H1 (cell line): ENCODE results near the gene CAST. TPM values are rescaled to one million over a fixed set of nuclear protein-coding genes. Genes with fewer than 3 reads are reported as not detected.
"Not testable (repeated sequence)": the region's sequence is repeated elsewhere in the genome, so short reads cannot be mapped to it uniquely, and the experiment has no call there.

Experiments
- CTCF ChIA-PET: fragments of 300-600 bp; sonication (Branson Sonifier 250); formaldehyde crosslinking; loops from one replicate; lab custom pipeline; 2021; ENCODE audit not compliant: partially characterized antibody; lab: Charles Lee
- POLR2A ChIA-PET: fragments of 300-600 bp; sonication (Branson Sonifier 250); formaldehyde crosslinking; loops from one replicate; lab custom pipeline; 2021; ENCODE audit warnings: inconsistent platforms; ENCODE audit not compliant: partially characterized antibody; lab: Charles Lee
- DNase-seq, 2 experiments: peaks; one replicate each; pipeline versions ENCODE4 v3.0.0 to v3.0.0-alpha.2; 2010 to 2022; ENCODE audit warnings: low spot score in 2 of 2, low read depth in 1 of 2, mixed read lengths in 1 of 2
- FAIRE-seq: peaks from 2 replicates; lab custom pipeline; 2011; peaks lifted over from hg19 to GRCh38; lab: Jason Lieb, UNC
- H2AFZ ChIP-seq: 2 replicates; pipeline ENCODE4 v1.8.1; 2012; ENCODE audit warnings: low read length, inconsistent platforms
- H2AK5ac ChIP-seq: 2 replicates; pipeline ENCODE4 v1.6.1; 2013; ENCODE audit warnings: low read depth, low read length
- H2BK120ac ChIP-seq: replicated peaks from 2 replicates; pipeline ENCODE3; 2013; ENCODE audit warnings: low read depth, low read length, inconsistent platforms
- H2BK12ac ChIP-seq: 2 replicates; pipeline ENCODE4 v1.6.1; 2013; ENCODE audit warnings: low read depth, low read length
- H2BK15ac ChIP-seq: 2 replicates; pipeline ENCODE4 v1.6.1; 2013; ENCODE audit warnings: low read length
- H2BK20ac ChIP-seq: 2 replicates; pipeline ENCODE4 v1.6.1; 2013; ENCODE audit warnings: low read length
- H2BK5ac ChIP-seq: 2 replicates; pipeline ENCODE4 v1.6.1; 2013; ENCODE audit warnings: low read depth, low read length
- H3K14ac ChIP-seq: 2 replicates; pipeline ENCODE4 v1.6.1; 2013; ENCODE audit warnings: inconsistent platforms; ENCODE audit not compliant: insufficient read length
- H3K18ac ChIP-seq: 2 replicates; pipeline ENCODE4 v1.6.1; 2013; ENCODE audit warnings: low read length; ENCODE audit errors: extremely low read depth
- H3K23ac ChIP-seq: 2 replicates; pipeline ENCODE4 v1.6.1; 2013; ENCODE audit warnings: inconsistent platforms; ENCODE audit not compliant: insufficient read length
- H3K23me2 ChIP-seq: 2 replicates; pipeline ENCODE4 v1.6.1; 2013; ENCODE audit warnings: low read depth, low read length
- H3K27ac ChIP-seq: 2 replicates; pipeline ENCODE4 v1.6.1; 2011; ENCODE audit warnings: low read depth, low read length, inconsistent platforms
- H3K27me3 ChIP-seq, 4 experiments: replicated peaks in 1 of 4; 1 replicate in 1 of 4; 2 replicates in 3 of 4; pipeline versions ENCODE4 v1.6.1 to v1.8.1; 2011 to 2013; ENCODE audit warnings: low read length in 3 of 4, mild to moderate bottlenecking in 3 of 4, inconsistent platforms in 2 of 4, mixed read lengths in 2 of 4, moderate library complexity in 1 of 4; ENCODE audit not compliant: control insufficient read depth in 3 of 4, insufficient read depth in 3 of 4; ENCODE audit errors: extremely low read depth in 1 of 4
- H3K36me3 ChIP-seq, 4 experiments: 2 replicates each; pipeline versions ENCODE4 v1.6.1 to v1.8.1; 2011 to 2013; ENCODE audit warnings: mild to moderate bottlenecking in 4 of 4, low read length in 3 of 4, moderate library complexity in 2 of 4, control low read depth in 1 of 4, inconsistent platforms in 1 of 4; ENCODE audit not compliant: insufficient read depth in 4 of 4, control insufficient read depth in 2 of 4
- H3K4ac ChIP-seq: replicated peaks from 2 replicates; pipeline ENCODE3; 2013; ENCODE audit warnings: low read length, low read depth, mixed read lengths, inconsistent platforms; ENCODE audit not compliant: insufficient read length
- H3K4me1 ChIP-seq, 4 experiments: replicated peaks in 1 of 4; 1 replicate in 1 of 4; 2 replicates in 3 of 4; pipeline versions ENCODE4 v1.6.1 to v1.8.1; 2011 to 2013; ENCODE audit warnings: low read length in 3 of 4, inconsistent platforms in 2 of 4, mixed read lengths in 1 of 4; ENCODE audit not compliant: insufficient read depth in 4 of 4, control insufficient read depth in 3 of 4
- H3K4me2 ChIP-seq, 2 experiments: 2 replicates each; pipeline versions ENCODE4 v1.6.1 to v1.8.1; 2011 to 2013; ENCODE audit warnings: low read depth in 2 of 2, low read length in 2 of 2, control low read depth in 1 of 2, inconsistent platforms in 1 of 2, mild to moderate bottlenecking in 1 of 2; ENCODE audit not compliant: insufficient read depth in 1 of 2
- H3K4me3 ChIP-seq, 4 experiments: fragments of 200-600, 300-600 bp in 1 of 4; sonication (generic), shearing (Covaris generic), sonication (Bioruptor Twin) in 1 of 4; 2 replicates each; pipeline versions ENCODE4 v1.5.1 to v1.8.1; 2011 to 2016; ENCODE audit warnings: low read length in 4 of 4, low read depth in 3 of 4, control low read depth in 2 of 4, inconsistent platforms in 2 of 4, mild to moderate bottlenecking in 2 of 4, mixed read lengths in 1 of 4, moderate library complexity in 1 of 4; ENCODE audit not compliant: insufficient read depth in 2 of 4; ENCODE audit errors: extremely low read depth in 1 of 4
- H3K56ac ChIP-seq: replicated peaks from 2 replicates; pipeline ENCODE3; 2013; ENCODE audit warnings: low read depth, mild to moderate bottlenecking, mixed read lengths, low read length, inconsistent platforms; ENCODE audit not compliant: insufficient read length
- H3K79me1 ChIP-seq: 2 replicates; pipeline ENCODE4 v1.6.1; 2013; ENCODE audit warnings: low read depth, low read length, control low read depth
- H3K79me2 ChIP-seq, 2 experiments: 2 replicates each; pipeline versions ENCODE4 v1.6.1 to v1.8.1; 2012 to 2013; ENCODE audit warnings: low read length in 2 of 2, mild to moderate bottlenecking in 2 of 2, inconsistent platforms in 1 of 2; ENCODE audit not compliant: insufficient read depth in 2 of 2, control insufficient read depth in 1 of 2
- H3K9ac ChIP-seq, 4 experiments: replicated peaks in 1 of 4; 1 replicate in 1 of 4; 2 replicates in 3 of 4; pipeline versions ENCODE4 v1.6.1 to v1.8.1; 2011 to 2013; ENCODE audit warnings: low read depth in 3 of 4, low read length in 3 of 4, control low read depth in 2 of 4, mild to moderate bottlenecking in 2 of 4, moderate library complexity in 2 of 4, inconsistent platforms in 1 of 4; ENCODE audit errors: extremely low read depth in 1 of 4
- H3K9me3 ChIP-seq, 2 experiments: 2 replicates each; pipeline versions ENCODE4 v1.6.1 to v1.8.1; 2012 to 2013; ENCODE audit warnings: mild to moderate bottlenecking in 2 of 2, moderate library complexity in 2 of 2, control low read depth in 1 of 2, inconsistent platforms in 1 of 2, low read depth in 1 of 2, low read length in 1 of 2, mixed read lengths in 1 of 2; ENCODE audit not compliant: insufficient read depth in 2 of 2
- H4K20me1 ChIP-seq, 2 experiments: replicated peaks in 1 of 2; 2 replicates each; pipeline versions ENCODE3 to v1.8.1; 2011 to 2013; ENCODE audit warnings: inconsistent platforms in 2 of 2, low read length in 2 of 2, mild to moderate bottlenecking in 1 of 2; ENCODE audit not compliant: insufficient read depth in 2 of 2, control insufficient read depth in 1 of 2
- H4K5ac ChIP-seq: 2 replicates; pipeline ENCODE4 v1.6.1; 2013; ENCODE audit warnings: low read length, low read depth, mixed read lengths, inconsistent platforms; ENCODE audit not compliant: insufficient read length
- H4K8ac ChIP-seq: 2 replicates; pipeline ENCODE4 v1.8.0; 2013; ENCODE audit warnings: mild to moderate bottlenecking, moderate library complexity, low read length, inconsistent platforms; ENCODE audit not compliant: insufficient read depth; ENCODE audit errors: extremely low read depth
- H4K91ac ChIP-seq: replicated peaks from 2 replicates; pipeline ENCODE3; 2013; ENCODE audit warnings: low read length, mixed read lengths, inconsistent platforms; ENCODE audit not compliant: insufficient read length
- WGBS, 2 experiments: shearing (Covaris generic) in 1 of 2; methylation state at CpG; one replicate each; pipeline versions ENCODE4 v1.1.6 to v1.1.7; 2013 to 2015; ENCODE audit warnings: low lambda C conversion rate in 2 of 2, mixed read lengths in 2 of 2, inconsistent platforms in 1 of 2, low coverage in 1 of 2, missing lambda C conversion rate in 1 of 2; ENCODE audit not compliant: insufficient replicate concordance in 2 of 2, insufficient coverage in 1 of 2, insufficient read length in 1 of 2; ENCODE audit errors: extremely low coverage in 1 of 2, missing lambda C conversion rate in 1 of 2; 5-methylcytosine and 5-hydroxymethylcytosine counted together
- polyA plus RNA-seq, 7 experiments: library from polyadenylated mRNA; depleted of rRNA in 3 of 7; stranded (reverse) in 5 of 7; unstranded in 2 of 7; fragments of >200 nt in 5 of 7; fragments of 200-250 nt in 2 of 7; gene quantifications; 1 replicate in 5 of 7; 2 replicates in 1 of 7; 4 replicates in 1 of 7; pipeline versions ENCODE4 v1.2.1 to v1.2.3, GENCODE V29; 2011 to 2013; ENCODE audit warnings: missing spikeins in 2 of 7, mixed read lengths in 2 of 7
- total RNA-seq: library from RNA; stranded (reverse); fragmentation: NEBNext Ultra II Directional; extraction: Animal tissue kit (Norgen Biotek cat#: 25700); gene quantifications from 2 replicates; pipeline ENCODE4 v1.2.1, GENCODE V29; 2021

Gene CAST
- total and polyA plus RNA-seq, 2 of the 8 experiments (the other 6 are each of a cell fraction or from before 2014, with no cell fraction given): 9.0 to 48.2 TPM

GRCh38 chr5:96618311-96619016, 43.7 kb upstream of the CAST start:
- CTCF ChIA-PET: interaction anchor here (0.6 to 11.4 kb wide), 20 partner anchors 8 to 543 kb away, joined by 3 to 89 read pairs (median 3); no protein-coding TSS in a partner anchor
- H3K4me3 ChIP-seq, FAIRE-seq, H4K91ac ChIP-seq, H2BK12ac ChIP-seq, H3K23me2 ChIP-seq, H2AK5ac ChIP-seq, H3K4me1 ChIP-seq, H2BK120ac ChIP-seq, H3K36me3 ChIP-seq, POLR2A ChIA-PET, H3K18ac ChIP-seq, DNase-seq, H3K27ac ChIP-seq, H2BK15ac ChIP-seq, H3K56ac ChIP-seq, H3K23ac ChIP-seq, H4K8ac ChIP-seq, H3K27me3 ChIP-seq, H2BK5ac ChIP-seq, H3K9ac ChIP-seq, H2BK20ac ChIP-seq, H4K20me1 ChIP-seq, H3K14ac ChIP-seq, H3K79me1 ChIP-seq, H3K79me2 ChIP-seq, H4K5ac ChIP-seq, H2AFZ ChIP-seq, H3K4me2 ChIP-seq, H3K4ac ChIP-seq: not testable (repeated sequence)
- WGBS, 2 experiments: 98% methylated on average over 23 of the region's 30 CpGs; no CpG with 5 or more reads in 1 of the 2 experiments
- peaks cover 8 to 13% of the 10 kb centered on the region in 2 experiments; a peak in 2 of 4 replicates for H3K9me3 ChIP-seq
